Neural cell (in vitro differentiated cells): ENCODE data around the gene ZNF112. TPM values are rescaled to one million over a fixed set of nuclear protein-coding genes. Genes with fewer than 3 reads are reported as not detected.

Source experiments
- H2AFZ ChIP-seq: fragments of 200-600, 300-800 bp; sonication (generic), shearing (Covaris generic); 2 replicates; pipeline ENCODE4 v1.6.0; 2014; ENCODE audit warnings: low read depth, mild to moderate bottlenecking, antibody characterized with exemption, low read length, moderate library complexity
- H3F3A ChIP-seq: fragments of 200-600 bp; shearing (Covaris generic); 2 replicates; pipeline ENCODE4 v1.6.1; 2016; ENCODE audit warnings: mild to moderate bottlenecking, moderate library complexity, mixed read lengths, antibody characterized with exemption, low read length; ENCODE audit not compliant: insufficient read depth, poor library complexity, severe bottlenecking
- H3K27ac ChIP-seq: fragments of 200-600, 300-800 bp; sonication (generic), shearing (Covaris generic); 2 replicates; pipeline ENCODE4 v1.5.1; 2014; ENCODE audit warnings: mild to moderate bottlenecking, low read length, moderate library complexity
- H3K27me3 ChIP-seq: fragments of 300-800, 200-600 bp; sonication (generic), shearing (Covaris generic); 2 replicates; pipeline ENCODE4 v1.6.0; 2014; ENCODE audit warnings: mild to moderate bottlenecking, low read depth, low read length, moderate library complexity; ENCODE audit not compliant: insufficient read depth
- H3K36me3 ChIP-seq: fragments of 300-800, 200-600 bp; sonication (generic), shearing (Covaris generic); 2 replicates; pipeline ENCODE4 v1.5.1; 2014; ENCODE audit warnings: mild to moderate bottlenecking, antibody characterized with exemption, low read length, moderate library complexity; ENCODE audit not compliant: insufficient read depth
- H3K4me2 ChIP-seq: fragments of 300-800, 200-600 bp; sonication (generic), shearing (Covaris generic); 2 replicates; pipeline ENCODE4 v1.6.0; 2014; ENCODE audit warnings: mild to moderate bottlenecking, low read length
- H3K4me3 ChIP-seq: fragments of 300-800, 200-600 bp; sonication (generic), shearing (Covaris generic); 2 replicates; pipeline ENCODE4 v1.5.1; 2014; ENCODE audit warnings: mild to moderate bottlenecking, low read length, moderate library complexity
- H3K79me2 ChIP-seq: fragments of 200-600 bp; shearing (Covaris generic); replicated peaks from 2 replicates; pipeline ENCODE4 v1.6.0; 2014; ENCODE audit warnings: mild to moderate bottlenecking, low read length, moderate library complexity; ENCODE audit not compliant: insufficient read depth
- H3K9ac ChIP-seq: fragments of 300-800, 200-600 bp; sonication (generic), shearing (Covaris generic); 2 replicates; pipeline ENCODE4 v1.6.1; 2016; ENCODE audit warnings: mild to moderate bottlenecking, low read length, mixed read lengths
- H3K9me2 ChIP-seq: fragments of 200-600 bp; shearing (Covaris generic); 2 replicates; pipeline ENCODE4 v1.6.1; 2016; ENCODE audit warnings: mild to moderate bottlenecking, low read length, mixed read lengths; ENCODE audit not compliant: insufficient read depth
- H3K9me3 ChIP-seq: fragments of 200-600, 300-800 bp; sonication (generic), shearing (Covaris generic); 2 replicates; pipeline ENCODE4 v1.6.1; 2016; ENCODE audit warnings: mild to moderate bottlenecking, mixed run types, low read length, moderate library complexity, mixed read lengths
- H4K20me1 ChIP-seq: fragments of 200-600 bp; shearing (Covaris generic); 2 replicates; pipeline ENCODE4 v1.6.1; 2016; ENCODE audit warnings: mild to moderate bottlenecking, mixed run types; ENCODE audit not compliant: insufficient read depth
- EP300 ChIP-seq: fragments of 450-650 bp; conservative IDR thresholded peaks from 2 replicates; pipeline ENCODE4 v1.6.1; 2014; ENCODE audit warnings: antibody characterized with exemption, mild to moderate bottlenecking, moderate library complexity; ENCODE audit not compliant: poor library complexity, severe bottlenecking
- EZH2 ChIP-seq: fragments of 200-600, 300-800 bp; shearing (Covaris generic), sonication (generic); IDR thresholded peaks from 2 replicates; pipeline ENCODE4 v1.6.1; 2014; ENCODE audit warnings: antibody characterized with exemption, low read length, borderline replicate concordance, mild to moderate bottlenecking; ENCODE audit not compliant: insufficient read depth, poor library complexity, severe bottlenecking
- MXI1 ChIP-seq: fragments of 450-650 bp; conservative IDR thresholded peaks from 2 replicates; pipeline ENCODE4 v1.6.1; 2014; ENCODE audit warnings: antibody characterized with exemption, mild to moderate bottlenecking; ENCODE audit not compliant: poor library complexity, severe bottlenecking
- POLR2AphosphoS5 ChIP-seq: IDR thresholded peaks from 2 replicates; pipeline ENCODE4 v1.6.1; 2012
- RAD21 ChIP-seq: fragments of 450-650 bp; conservative IDR thresholded peaks from 2 replicates; pipeline ENCODE4 v1.6.1; 2014; ENCODE audit warnings: antibody characterized with exemption, mild to moderate bottlenecking, moderate library complexity
- SMC3 ChIP-seq: fragments of 450-650 bp; conservative IDR thresholded peaks from 2 replicates; pipeline ENCODE4 v1.6.1; 2014; ENCODE audit warnings: antibody characterized with exemption, mild to moderate bottlenecking, moderate library complexity; ENCODE audit not compliant: poor library complexity
- TAF1 ChIP-seq: IDR thresholded peaks from 2 replicates; pipeline ENCODE4 v1.6.1; 2012; ENCODE audit warnings: low read depth
- polyA plus RNA-seq: library from polyadenylated mRNA; depleted of rRNA; stranded (reverse); fragments of >200 nt; gene quantifications from 2 replicates; pipeline ENCODE4 v1.2.3, GENCODE V29; 2014
- TF ChIP-seq, protein P1 (sequence below): fragments of 450-650 bp; IDR thresholded peaks from 2 replicates; pipeline ENCODE4 v1.5.1; 2014; ENCODE audit warnings: antibody characterized with exemption, mild to moderate bottlenecking, moderate library complexity; ENCODE audit not compliant: poor library complexity, severe bottlenecking
- TF ChIP-seq, protein P2 (sequence below): IDR thresholded peaks from 2 replicates; pipeline ENCODE4 v1.6.1; 2012; ENCODE audit warnings: borderline replicate concordance

Gene ZNF112
- polyA plus RNA-seq, 1 donor from 2014 or later = 16.1 TPM

DNA sequence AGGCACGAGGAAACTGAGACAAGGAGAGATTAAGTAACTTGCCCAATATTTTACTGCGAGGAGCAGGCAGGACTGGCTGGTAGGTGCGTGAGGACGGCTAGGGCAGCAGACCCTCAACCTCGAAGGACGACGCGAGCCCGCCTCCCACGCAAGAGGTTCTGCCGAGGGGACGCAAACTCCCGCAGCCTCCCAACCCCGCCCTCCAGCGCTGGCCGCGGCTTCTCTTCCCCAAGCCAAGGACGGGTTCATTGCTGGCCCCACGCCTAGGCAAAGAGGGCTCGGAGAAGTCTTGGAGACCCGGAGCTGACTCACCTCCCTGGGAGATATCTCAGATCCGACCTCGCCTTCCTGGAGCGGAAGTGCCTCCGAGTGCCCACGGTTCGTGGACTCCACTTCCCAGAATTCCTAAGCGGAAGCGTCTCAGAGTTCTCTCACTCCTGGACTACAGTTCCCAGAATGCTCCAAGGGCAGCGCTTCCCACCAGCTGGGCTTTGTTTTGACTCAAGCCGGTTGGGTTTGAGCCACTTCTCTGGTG, 51.8 kb downstream of the ZNF112 start, which contains the start of gene ZNF235:
TSS of gene ZNF235 (minus strand) at position 367 of the 535 bp plus-strand sequence. CDS start 1,621 bp downstream, outside the sequence.
- Histone ChIP-seq H3K79me2 (peaks cover 12% of the 10 kb centered on the region), H3K27ac (peak within 1 kb of the TSS; percentile 26), H3K4me3 (peak within 1 kb of the TSS; percentile 86), H3K4me2 (peak within 1 kb of the TSS; percentile 98), H3K9ac (peak within 1 kb of the TSS; percentile 62), H3K27me3 (no peaks in the 10 kb centered on the region), H2AFZ (peak within 1 kb of the TSS; percentile 77), H3K9me2 (no peaks in the 10 kb centered on the region), H3K36me3 (peaks cover 7% of the 10 kb centered on the region), H4K20me1 (no peaks in the 10 kb centered on the region), H3F3A (no peaks in the 10 kb centered on the region), H3K9me3 (no peaks in the 10 kb centered on the region)
- TF ChIP-seq EP300 = peak; percentile 25
- peak; percentile 47 for TF ChIP-seq SMC3
- TF ChIP-seq POLR2AphosphoS5 = peak; percentile 65
- no peak for TF ChIP-seq RAD21
- TF ChIP-seq TAF1 = no peak
- TF ChIP-seq MXI1 = peak; percentile 88

DNA sequence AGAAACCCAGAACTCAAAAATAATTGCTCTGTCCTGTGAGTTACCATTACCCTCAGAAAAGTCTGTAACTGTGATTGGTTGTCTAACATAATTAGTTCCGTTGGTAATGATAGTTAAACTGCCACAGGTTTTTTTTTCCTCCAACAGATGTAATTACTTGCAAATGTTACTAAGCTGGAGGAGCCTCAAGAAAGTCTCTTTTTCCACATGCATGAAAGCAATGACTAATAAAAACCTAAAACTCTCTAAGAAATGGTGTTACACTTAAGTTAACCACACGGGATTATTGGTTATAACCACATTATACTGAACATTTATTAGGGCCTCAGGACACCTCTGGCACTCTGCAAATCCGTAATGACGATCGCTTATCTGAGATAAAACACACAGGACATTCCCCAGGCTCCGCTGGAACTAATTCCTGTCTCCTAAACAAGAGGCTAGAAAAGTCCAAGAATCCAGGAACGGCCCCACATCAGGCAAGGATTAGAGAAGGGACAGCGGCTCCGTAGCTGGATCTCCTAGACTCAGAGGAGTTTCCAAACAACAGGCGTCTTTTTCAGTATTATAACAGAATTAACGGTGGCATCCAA, 52.4 kb downstream of the ZNF112 start:
- TF ChIP-seq, protein P1, sequence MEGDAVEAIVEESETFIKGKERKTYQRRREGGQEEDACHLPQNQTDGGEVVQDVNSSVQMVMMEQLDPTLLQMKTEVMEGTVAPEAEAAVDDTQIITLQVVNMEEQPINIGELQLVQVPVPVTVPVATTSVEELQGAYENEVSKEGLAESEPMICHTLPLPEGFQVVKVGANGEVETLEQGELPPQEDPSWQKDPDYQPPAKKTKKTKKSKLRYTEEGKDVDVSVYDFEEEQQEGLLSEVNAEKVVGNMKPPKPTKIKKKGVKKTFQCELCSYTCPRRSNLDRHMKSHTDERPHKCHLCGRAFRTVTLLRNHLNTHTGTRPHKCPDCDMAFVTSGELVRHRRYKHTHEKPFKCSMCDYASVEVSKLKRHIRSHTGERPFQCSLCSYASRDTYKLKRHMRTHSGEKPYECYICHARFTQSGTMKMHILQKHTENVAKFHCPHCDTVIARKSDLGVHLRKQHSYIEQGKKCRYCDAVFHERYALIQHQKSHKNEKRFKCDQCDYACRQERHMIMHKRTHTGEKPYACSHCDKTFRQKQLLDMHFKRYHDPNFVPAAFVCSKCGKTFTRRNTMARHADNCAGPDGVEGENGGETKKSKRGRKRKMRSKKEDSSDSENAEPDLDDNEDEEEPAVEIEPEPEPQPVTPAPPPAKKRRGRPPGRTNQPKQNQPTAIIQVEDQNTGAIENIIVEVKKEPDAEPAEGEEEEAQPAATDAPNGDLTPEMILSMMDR = no peak
- no peak for TF ChIP-seq EZH2
- no peak for TF ChIP-seq RAD21
- TF ChIP-seq SMC3 = no peak
- TF ChIP-seq MXI1 = no peak
- TF ChIP-seq, protein P2, sequence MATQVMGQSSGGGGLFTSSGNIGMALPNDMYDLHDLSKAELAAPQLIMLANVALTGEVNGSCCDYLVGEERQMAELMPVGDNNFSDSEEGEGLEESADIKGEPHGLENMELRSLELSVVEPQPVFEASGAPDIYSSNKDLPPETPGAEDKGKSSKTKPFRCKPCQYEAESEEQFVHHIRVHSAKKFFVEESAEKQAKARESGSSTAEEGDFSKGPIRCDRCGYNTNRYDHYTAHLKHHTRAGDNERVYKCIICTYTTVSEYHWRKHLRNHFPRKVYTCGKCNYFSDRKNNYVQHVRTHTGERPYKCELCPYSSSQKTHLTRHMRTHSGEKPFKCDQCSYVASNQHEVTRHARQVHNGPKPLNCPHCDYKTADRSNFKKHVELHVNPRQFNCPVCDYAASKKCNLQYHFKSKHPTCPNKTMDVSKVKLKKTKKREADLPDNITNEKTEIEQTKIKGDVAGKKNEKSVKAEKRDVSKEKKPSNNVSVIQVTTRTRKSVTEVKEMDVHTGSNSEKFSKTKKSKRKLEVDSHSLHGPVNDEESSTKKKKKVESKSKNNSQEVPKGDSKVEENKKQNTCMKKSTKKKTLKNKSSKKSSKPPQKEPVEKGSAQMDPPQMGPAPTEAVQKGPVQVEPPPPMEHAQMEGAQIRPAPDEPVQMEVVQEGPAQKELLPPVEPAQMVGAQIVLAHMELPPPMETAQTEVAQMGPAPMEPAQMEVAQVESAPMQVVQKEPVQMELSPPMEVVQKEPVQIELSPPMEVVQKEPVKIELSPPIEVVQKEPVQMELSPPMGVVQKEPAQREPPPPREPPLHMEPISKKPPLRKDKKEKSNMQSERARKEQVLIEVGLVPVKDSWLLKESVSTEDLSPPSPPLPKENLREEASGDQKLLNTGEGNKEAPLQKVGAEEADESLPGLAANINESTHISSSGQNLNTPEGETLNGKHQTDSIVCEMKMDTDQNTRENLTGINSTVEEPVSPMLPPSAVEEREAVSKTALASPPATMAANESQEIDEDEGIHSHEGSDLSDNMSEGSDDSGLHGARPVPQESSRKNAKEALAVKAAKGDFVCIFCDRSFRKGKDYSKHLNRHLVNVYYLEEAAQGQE = no peak
- TF ChIP-seq TAF1 = no peak
- TF ChIP-seq EP300 = no peak
- TF ChIP-seq POLR2AphosphoS5 = no peak
- H3K27ac ChIP-seq = no peak overlapping the region
- peak overlapping the region; percentile 62 for H3K9ac ChIP-seq
- H3K27me3 ChIP-seq = no peaks in the 10 kb centered on the region
- no peaks in the 10 kb centered on the region for H3K9me3 ChIP-seq
- peak overlapping the region; percentile 98 for H3K4me2 ChIP-seq
- peak overlapping the region; percentile 77 for H2AFZ ChIP-seq
- H3F3A ChIP-seq = no peaks in the 10 kb centered on the region
- H3K36me3 ChIP-seq = peaks cover 7% of the 10 kb centered on the region
- peak overlapping the region; percentile 86 for H3K4me3 ChIP-seq
- no peaks in the 10 kb centered on the region for H3K9me2 ChIP-seq
- peaks cover 12% of the 10 kb centered on the region for H3K79me2 ChIP-seq
- H4K20me1 ChIP-seq = no peaks in the 10 kb centered on the region
